IPS-20b (cell line): ENCODE data around the gene CSMD2.
A peak's percentile ranks its signal among the peaks of the same experiment; 100 is the strongest.
"Not testable (repeated sequence)": the region's sequence is repeated elsewhere in the genome, so short reads cannot be mapped to it uniquely, and the experiment has no call there.

ENCODE experiments used
- H3K27ac ChIP-seq: one replicate; pipeline ENCODE4 v1.5.1; 2013; ENCODE audit warnings: low read length
- H3K27me3 ChIP-seq: 2 replicates; pipeline ENCODE4 v1.6.1; 2013; ENCODE audit warnings: mild to moderate bottlenecking, low read length, inconsistent platforms; ENCODE audit not compliant: insufficient read depth
- H3K36me3 ChIP-seq: 2 replicates; pipeline ENCODE4 v1.6.1; 2013; ENCODE audit warnings: low read depth, mild to moderate bottlenecking, inconsistent platforms, low read length, moderate library complexity; ENCODE audit not compliant: insufficient read depth
- H3K4me1 ChIP-seq: 2 replicates; pipeline ENCODE4 v1.6.1; 2013; ENCODE audit warnings: mild to moderate bottlenecking, control low read depth, inconsistent platforms, low read length, moderate library complexity; ENCODE audit not compliant: insufficient read depth
- H3K4me3 ChIP-seq: 2 replicates; pipeline ENCODE4 v1.5.1; 2013; ENCODE audit warnings: mild to moderate bottlenecking, low read length, inconsistent platforms
- H3K9ac ChIP-seq: 2 replicates; pipeline ENCODE4 v1.6.1; 2013; ENCODE audit warnings: low read depth, mild to moderate bottlenecking, inconsistent platforms, low read length, moderate library complexity
- H3K9me3 ChIP-seq: 2 replicates; pipeline ENCODE4 v1.6.1; 2013; ENCODE audit warnings: mild to moderate bottlenecking, low read depth, low read length, inconsistent platforms; ENCODE audit not compliant: insufficient read depth

CSMD2 gene

GRCh38 chr1:34164771-34165391, at the start of gene CSMD2:
TSS of gene CSMD2 (minus strand) at chr1:34165230. CDS start at chr1:34165097, 133 bp downstream.
- H3K9me3 ChIP-seq: no peaks in the 10 kb centered on the region
- peak within 1 kb of the TSS; percentile 92; the same call in 1 of the 2 replicates for H3K9ac ChIP-seq
- H3K36me3 ChIP-seq: no peaks in the 10 kb centered on the region; the same call in 1 of the 2 replicates
- H3K4me1 ChIP-seq: peaks cover 7% of the 10 kb centered on the region; the same call in 1 of the 2 replicates
- H3K27me3 ChIP-seq: peaks cover 28% of the 10 kb centered on the region
- H3K4me3 ChIP-seq: peak within 1 kb of the TSS; percentile 79
- peak within 1 kb of the TSS; percentile 65 for H3K27ac ChIP-seq

- no peaks in the 10 kb centered on the region for H3K36me3 ChIP-seq
- H3K27me3 ChIP-seq: no peaks in the 10 kb centered on the region
- H3K9me3 ChIP-seq: no peaks in the 10 kb centered on the region
- H3K9ac ChIP-seq: no peak overlapping the region
- H3K4me3 ChIP-seq: no peak overlapping the region
- no peak overlapping the region for H3K27ac ChIP-seq
- peaks cover 5% of the 10 kb centered on the region; the same call in 1 of the 2 replicates for H3K4me1 ChIP-seq
Measured at GRCh38 chr1:34213956-34214355, 48.9 kb upstream of the CSMD2 start.

GRCh38 chr1:34212673-34213072, 47.6 kb upstream of the CSMD2 start:
- no peaks in the 10 kb centered on the region for H3K9me3 ChIP-seq
- no peak overlapping the region for H3K4me3 ChIP-seq
- H3K36me3 ChIP-seq: no peaks in the 10 kb centered on the region
- H3K4me1 ChIP-seq: peaks cover 5% of the 10 kb centered on the region; the same call in 1 of the 2 replicates
- H3K27ac ChIP-seq: no peak overlapping the region
- no peaks in the 10 kb centered on the region for H3K27me3 ChIP-seq
- H3K9ac ChIP-seq: no peak overlapping the region

- Histone ChIP-seq H3K27ac (no peak overlapping the region), H3K36me3 (peaks cover 11% of the 10 kb centered on the region; the same call in 1 of the 2 replicates), H3K4me1 (no peaks in the 10 kb centered on the region), H3K9ac (no peak overlapping the region), H3K27me3 (no peaks in the 10 kb centered on the region), H3K9me3 (no peaks in the 10 kb centered on the region), H3K4me3 (no peak overlapping the region)
Measured at GRCh38 chr1:34199927-34200326, 34.9 kb upstream of the CSMD2 start.

- Histone ChIP-seq H3K27ac (no peak overlapping the region), H3K9ac (no peak overlapping the region)
Measured at GRCh38 chr1:34192621-34193020, 27.6 kb upstream of the CSMD2 start.

GRCh38 chr1:34190692-34191091, 25.7 kb upstream of the CSMD2 start:
- Histone ChIP-seq H3K9ac (no peak overlapping the region), H3K27ac (no peak overlapping the region), H3K9me3 (peaks cover 9% of the 10 kb centered on the region), H3K36me3 (no peaks in the 10 kb centered on the region), H3K4me1 (peaks cover 28% of the 10 kb centered on the region), H3K4me3 (no peak overlapping the region), H3K27me3 (no peaks in the 10 kb centered on the region)

More at GRCh38 chr1:34192621-34193020, 27.6 kb upstream of the CSMD2 start:
- Histone ChIP-seq H3K36me3 (no peaks in the 10 kb centered on the region), H3K9me3 (peaks cover 9% of the 10 kb centered on the region), H3K4me1 (peaks cover 22% of the 10 kb centered on the region), H3K27me3 (no peaks in the 10 kb centered on the region), H3K4me3 (no peak overlapping the region)

- H3K4me3 ChIP-seq: peak overlapping the region; percentile 37
- H3K27ac ChIP-seq: no peak overlapping the region
- peaks cover 9% of the 10 kb centered on the region for H3K9me3 ChIP-seq
- no peaks in the 10 kb centered on the region for H3K27me3 ChIP-seq
- H3K36me3 ChIP-seq: no peaks in the 10 kb centered on the region
- peaks cover 28% of the 10 kb centered on the region for H3K4me1 ChIP-seq
- peak overlapping the region; percentile 38; the same call in 1 of the 2 replicates for H3K9ac ChIP-seq
Measured at GRCh38 chr1:34188985-34189384, 24.0 kb upstream of the CSMD2 start.

- Histone ChIP-seq H3K9ac (peak overlapping the region; percentile 38; the same call in 1 of the 2 replicates), H3K4me3 (peak overlapping the region; percentile 37), H3K4me1 (peaks cover 28% of the 10 kb centered on the region), H3K9me3 (peaks cover 9% of the 10 kb centered on the region), H3K27me3 (no peaks in the 10 kb centered on the region), H3K27ac (no peak overlapping the region), H3K36me3 (no peaks in the 10 kb centered on the region)
Measured at GRCh38 chr1:34188418-34188817, 23.4 kb upstream of the CSMD2 start.

GRCh38 chr1:34186741-34187494, 21.9 kb upstream of the CSMD2 start:
- Histone ChIP-seq H3K27ac (no peak overlapping the region), H3K4me1 (peaks cover 18% of the 10 kb centered on the region), H3K36me3 (no peaks in the 10 kb centered on the region), H3K4me3 (no peak overlapping the region), H3K27me3 (no peaks in the 10 kb centered on the region), H3K9me3 (peaks cover 9% of the 10 kb centered on the region), H3K9ac (no peak overlapping the region)

GRCh38 chr1:34183381-34183780, 18.4 kb upstream of the CSMD2 start:
- not testable (repeated sequence) for H3K9me3 ChIP-seq, H3K9ac ChIP-seq, H3K36me3 ChIP-seq, H3K27me3 ChIP-seq, H3K27ac ChIP-seq, H3K4me3 ChIP-seq
- H3K4me1 ChIP-seq: peaks cover 29% of the 10 kb centered on the region

- Histone ChIP-seq H3K27ac (no peak overlapping the region), H3K9ac (no peak overlapping the region), H3K4me3 (no peak overlapping the region), H3K36me3 (no peaks in the 10 kb centered on the region), H3K27me3 (peaks cover 18% of the 10 kb centered on the region), H3K9me3 (no peaks in the 10 kb centered on the region), H3K4me1 (peaks cover 16% of the 10 kb centered on the region)
Measured at GRCh38 chr1:34178072-34178471, 13.0 kb upstream of the CSMD2 start.
